GM12878 (cell line): ENCODE measurements around the gene PCSK6. TPM values are rescaled to one million over a fixed set of nuclear protein-coding genes. Genes with fewer than 3 reads are reported as not detected.

Experiments used
- CREM ChIP-seq: IDR thresholded peaks from 2 replicates; pipeline ENCODE4 v1.6.1; 2014; ENCODE audit warnings: antibody characterized with exemption, low read depth
- NR2F1 ChIP-seq: fragments of 450-650 bp; conservative IDR thresholded peaks from 2 replicates; pipeline ENCODE4 v1.6.1; 2017; ENCODE audit warnings: mild to moderate bottlenecking
- TCF3 ChIP-seq: IDR thresholded peaks from 2 replicates; pipeline ENCODE4 v1.6.1; 2012; ENCODE audit warnings: low read depth, mild to moderate bottlenecking, low read length, borderline replicate concordance; ENCODE audit not compliant: insufficient read depth
- TCF7 ChIP-seq: IDR thresholded peaks from 2 replicates; pipeline ENCODE4 v1.6.1; 2014; ENCODE audit warnings: antibody characterized with exemption, borderline replicate concordance
- ZNF592 ChIP-seq: fragments of 450-650 bp; IDR thresholded peaks from 2 replicates; pipeline ENCODE4 v1.6.1; 2017; ENCODE audit warnings: mild to moderate bottlenecking, moderate library complexity
- ZNF622 ChIP-seq: fragments of 450-650 bp; IDR thresholded peaks from 2 replicates; pipeline ENCODE4 v1.6.1; 2017; ENCODE audit warnings: mild to moderate bottlenecking, inconsistent platforms
- polyA plus RNA-seq, 11 experiments: library from polyadenylated mRNA; depleted of rRNA in 4 of 11; unstranded in 6 of 11; stranded (reverse) in 5 of 11; fragments of >200 nt; fragmentation: Nextera tagmentation in 4 of 11; fragmentation: Illumina TruSeq in 1 of 11; extraction: Ambion mirVana in 4 of 11; extraction: Trizol in 1 of 11; gene quantifications; 1 replicate in 1 of 11; 2 replicates in 10 of 11; pipeline versions ENCODE4 v1.2.1 to v1.2.3, GENCODE V29; 2011 to 2016; ENCODE audit warnings: inconsistent platforms in 2 of 11, missing spikeins in 2 of 11, low read depth in 1 of 11
- total RNA-seq, 4 experiments: library from RNA; depleted of rRNA in 3 of 4; stranded (reverse); fragments of >200 nt in 3 of 4; fragmentation: Illumina TruSeq in 1 of 4; extraction: Trizol in 1 of 4; gene quantifications; 2 replicates each; pipeline versions ENCODE4 v1.2.1 to v1.2.3, GENCODE V29; 2013 to 2021
- TF ChIP-seq, protein P1 (sequence below): IDR thresholded peaks from 2 replicates; pipeline ENCODE4 v1.6.1; 2011; ENCODE audit warnings: low read depth, low read length, improper control_type of control experiment, borderline replicate concordance

Gene PCSK6
- total and polyA plus RNA-seq, 10 of the 15 experiments (the other 5 are each of a cell fraction or from before 2014, with no cell fraction given) = 0.19 to 0.67 (median 0.25) TPM; not detected in 4

DNA sequence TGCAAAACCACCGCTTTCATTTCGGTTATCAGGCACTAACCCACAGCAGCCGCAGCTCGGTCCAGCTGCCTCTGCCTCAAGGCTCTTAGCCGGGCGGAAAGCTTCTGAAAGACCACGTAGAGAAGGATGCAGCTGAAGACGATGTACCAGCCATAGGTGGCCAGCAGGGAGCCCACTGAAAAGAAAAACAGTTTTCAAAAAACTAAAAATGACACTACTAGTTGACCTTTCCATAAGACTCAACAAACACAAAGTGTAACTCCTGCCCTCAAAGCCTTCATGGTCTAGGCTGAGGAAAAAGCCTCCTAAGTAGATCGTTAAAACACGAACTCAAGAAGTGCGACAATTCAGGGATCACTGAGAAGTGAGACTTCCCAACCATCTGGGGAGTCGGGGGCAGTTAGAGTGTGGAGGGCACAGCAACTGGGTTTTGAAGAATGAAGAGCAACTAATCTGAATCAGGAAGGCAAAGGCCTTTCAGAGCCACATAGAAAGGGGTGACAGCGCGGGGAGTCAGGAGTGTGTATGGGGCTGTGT lies 212.9 kb downstream of the PCSK6 start (continued):
- no peak for TF ChIP-seq ZNF622
- TF ChIP-seq CREM = peak; percentile 47; the same call in 1 of the 2 replicates
- 0 out of 2 replicates have a peak, but pooled peaks have one; percentile 12 for TF ChIP-seq NR2F1
- 0 out of 2 replicates have a peak, but pooled peaks have one; percentile 22 for TF ChIP-seq TCF3
- TF ChIP-seq ZNF592 = no peak
- no peak for TF ChIP-seq TCF7
- TF ChIP-seq, protein P1, sequence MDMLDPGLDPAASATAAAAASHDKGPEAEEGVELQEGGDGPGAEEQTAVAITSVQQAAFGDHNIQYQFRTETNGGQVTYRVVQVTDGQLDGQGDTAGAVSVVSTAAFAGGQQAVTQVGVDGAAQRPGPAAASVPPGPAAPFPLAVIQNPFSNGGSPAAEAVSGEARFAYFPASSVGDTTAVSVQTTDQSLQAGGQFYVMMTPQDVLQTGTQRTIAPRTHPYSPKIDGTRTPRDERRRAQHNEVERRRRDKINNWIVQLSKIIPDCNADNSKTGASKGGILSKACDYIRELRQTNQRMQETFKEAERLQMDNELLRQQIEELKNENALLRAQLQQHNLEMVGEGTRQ = no peak
